ENCODE results near the gene IL12B.
A peak's percentile ranks its signal among the peaks of the same experiment; 100 is the strongest.
"Not testable (repeated sequence)": the region's sequence is repeated elsewhere in the genome, so short reads cannot be mapped to it uniquely, and the experiment has no call there.

Gene IL12B

GRCh38 chr5:159353661-159354252 is 23.5 kb upstream of the IL12B start:
- TF ChIP-seq CTCF (IDR thresholded peaks at IDR 0.05; ENCODE audit: low read depth, low read length, poor library complexity, severe bottlenecking), result no peak
- TF ChIP-seq EZH2phosphoT487 (IDR thresholded peaks at IDR 0.05; ENCODE audit: borderline replicate concordance, low read length), result no peak
- Histone ChIP-seq H3F3A (ENCODE audit: control insufficient read depth, insufficient read depth) (no peaks in the 10 kb centered on the region), H3K36me3 (ENCODE audit: control insufficient read depth, low read length) (no peaks in the 10 kb centered on the region), H3K9me3 (ENCODE audit: control insufficient read depth, insufficient read depth, low read length) (no peaks in the 10 kb centered on the region), H3K4me1 (ENCODE audit: control insufficient read depth, low read length) (peaks cover 10% of the 10 kb centered on the region), H3K4me3 (ENCODE audit: low read length) (no peak overlapping the region), H4K20me1 (ENCODE audit: control insufficient read depth, insufficient read depth, low read depth, low read length) (no peaks in the 10 kb centered on the region), H3K27me3 (ENCODE audit: control insufficient read depth, low read length) (no peaks in the 10 kb centered on the region), H3K4me2 (ENCODE audit: low read length) (no peak overlapping the region), H3K79me2 (ENCODE audit: control insufficient read depth, low read length) (no peaks in the 10 kb centered on the region), H3K9me2 (replicated peaks; ENCODE audit: control insufficient read depth, low read length) (no peaks in the 10 kb centered on the region), H3K27ac (ENCODE audit: low read depth, low read length) (no peak overlapping the region)

- H3K27ac ChIP-seq (ENCODE audit: low read depth, low read length); H3F3A ChIP-seq (ENCODE audit: control insufficient read depth, insufficient read depth); H3K9me3 ChIP-seq (ENCODE audit: control insufficient read depth, insufficient read depth, low read length); H3K9me2 ChIP-seq (replicated peaks; ENCODE audit: control insufficient read depth, low read length); H3K36me3 ChIP-seq (ENCODE audit: control insufficient read depth, low read length); H3K4me3 ChIP-seq (ENCODE audit: low read length); H4K20me1 ChIP-seq (ENCODE audit: control insufficient read depth, insufficient read depth, low read depth, low read length); H3K79me2 ChIP-seq (ENCODE audit: control insufficient read depth, low read length); H3K4me2 ChIP-seq (ENCODE audit: low read length); H3K27me3 ChIP-seq (ENCODE audit: control insufficient read depth, low read length): not testable (repeated sequence)
- peaks cover 10% of the 10 kb centered on the region for H3K4me1 ChIP-seq (ENCODE audit: control insufficient read depth, low read length)
Observed at GRCh38 chr5:159350644-159351043, 20.4 kb upstream of the IL12B start.

- Histone ChIP-seq H3K4me2 (ENCODE audit: low read length) (peak overlapping the region; percentile 43), H3K4me1 (ENCODE audit: control insufficient read depth, low read length) (peaks cover 10% of the 10 kb centered on the region)
- not testable (repeated sequence) for H3K9me2 ChIP-seq (replicated peaks; ENCODE audit: control insufficient read depth, low read length); H3K79me2 ChIP-seq (ENCODE audit: control insufficient read depth, low read length); H3K27me3 ChIP-seq (ENCODE audit: control insufficient read depth, low read length); H3K4me3 ChIP-seq (ENCODE audit: low read length); H4K20me1 ChIP-seq (ENCODE audit: control insufficient read depth, insufficient read depth, low read depth, low read length); H3K36me3 ChIP-seq (ENCODE audit: control insufficient read depth, low read length); H3F3A ChIP-seq (ENCODE audit: control insufficient read depth, insufficient read depth); H3K27ac ChIP-seq (ENCODE audit: low read depth, low read length); H3K9me3 ChIP-seq (ENCODE audit: control insufficient read depth, insufficient read depth, low read length)
Observed at GRCh38 chr5:159350216-159350615, 19.9 kb upstream of the IL12B start.

GRCh38 chr5:159345861-159346260 is 15.6 kb upstream of the IL12B start:
- Histone ChIP-seq H3K4me2 (ENCODE audit: low read length) (no peak overlapping the region), H3K79me2 (ENCODE audit: control insufficient read depth, low read length) (no peaks in the 10 kb centered on the region), H3F3A (ENCODE audit: control insufficient read depth, insufficient read depth) (no peaks in the 10 kb centered on the region), H3K27ac (ENCODE audit: low read depth, low read length) (no peak overlapping the region), H3K27me3 (ENCODE audit: control insufficient read depth, low read length) (peaks cover 11% of the 10 kb centered on the region), H3K4me1 (ENCODE audit: control insufficient read depth, low read length) (peaks cover 10% of the 10 kb centered on the region), H4K20me1 (ENCODE audit: control insufficient read depth, insufficient read depth, low read depth, low read length) (no peaks in the 10 kb centered on the region), H3K36me3 (ENCODE audit: control insufficient read depth, low read length) (no peaks in the 10 kb centered on the region), H3K9me3 (ENCODE audit: control insufficient read depth, insufficient read depth, low read length) (peaks cover 10% of the 10 kb centered on the region; the same call in 1 of the 2 replicates), H3K9me2 (replicated peaks; ENCODE audit: control insufficient read depth, low read length) (no peaks in the 10 kb centered on the region; the same call in 1 of the 2 replicates), H3K4me3 (ENCODE audit: low read length) (no peak overlapping the region)
- TF ChIP-seq EZH2phosphoT487 (IDR thresholded peaks at IDR 0.05; ENCODE audit: borderline replicate concordance, low read length) (no peak), CTCF (IDR thresholded peaks at IDR 0.05; ENCODE audit: low read depth, low read length, poor library complexity, severe bottlenecking) (no peak)

Data from DOHH2 (cell line).